GM21825 (cell line): ENCODE measurements around the gene NR2F6.

Experiments used
- ATAC-seq: cut with Tn5 transposase; IDR thresholded peaks from one replicate; pipeline ENCODE4 v1.9.1; 2021; ENCODE audit warnings: mild to moderate bottlenecking, moderate library complexity; ENCODE audit not compliant: unreplicated experiment

Gene NR2F6

GRCh38 chr19:17240826-17241399 lies 4.8 kb downstream of the NR2F6 start:
- no peak for ATAC-seq

DNA sequence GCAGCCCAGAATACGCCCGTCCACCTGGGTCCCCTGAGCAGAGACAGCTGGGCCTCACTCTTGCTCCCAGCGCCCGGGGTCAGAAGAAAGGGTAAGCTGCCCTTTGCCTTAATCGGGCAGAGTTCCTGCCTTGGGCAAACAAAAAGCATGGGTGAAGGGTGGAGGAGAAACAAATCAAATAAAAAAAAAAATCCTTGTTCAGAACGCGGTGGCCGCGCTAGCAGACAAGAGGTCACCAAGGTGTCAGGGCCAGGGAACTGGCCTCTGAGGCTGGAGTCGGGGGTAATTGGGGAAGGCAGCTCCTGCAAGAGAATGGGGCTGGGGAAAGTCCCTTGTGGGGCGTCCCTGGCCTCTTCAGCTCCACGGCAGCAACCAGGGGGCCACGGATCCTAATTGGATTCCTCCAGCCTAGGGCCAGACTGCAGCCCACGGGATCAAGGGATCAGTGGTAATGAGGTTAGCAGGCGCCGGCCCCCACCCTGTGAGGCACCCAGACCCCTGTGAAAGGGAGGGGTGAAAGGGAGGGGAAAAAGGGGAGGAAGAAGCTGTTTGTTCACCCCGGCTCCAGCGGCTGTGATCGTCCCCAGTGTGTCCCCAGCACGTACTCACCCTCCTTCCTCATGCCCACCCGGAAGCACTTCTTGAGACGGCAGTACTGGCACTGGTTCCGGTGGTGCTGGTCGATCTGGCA lies 5.5 kb downstream of the NR2F6 start:
- no peak for ATAC-seq

DNA sequence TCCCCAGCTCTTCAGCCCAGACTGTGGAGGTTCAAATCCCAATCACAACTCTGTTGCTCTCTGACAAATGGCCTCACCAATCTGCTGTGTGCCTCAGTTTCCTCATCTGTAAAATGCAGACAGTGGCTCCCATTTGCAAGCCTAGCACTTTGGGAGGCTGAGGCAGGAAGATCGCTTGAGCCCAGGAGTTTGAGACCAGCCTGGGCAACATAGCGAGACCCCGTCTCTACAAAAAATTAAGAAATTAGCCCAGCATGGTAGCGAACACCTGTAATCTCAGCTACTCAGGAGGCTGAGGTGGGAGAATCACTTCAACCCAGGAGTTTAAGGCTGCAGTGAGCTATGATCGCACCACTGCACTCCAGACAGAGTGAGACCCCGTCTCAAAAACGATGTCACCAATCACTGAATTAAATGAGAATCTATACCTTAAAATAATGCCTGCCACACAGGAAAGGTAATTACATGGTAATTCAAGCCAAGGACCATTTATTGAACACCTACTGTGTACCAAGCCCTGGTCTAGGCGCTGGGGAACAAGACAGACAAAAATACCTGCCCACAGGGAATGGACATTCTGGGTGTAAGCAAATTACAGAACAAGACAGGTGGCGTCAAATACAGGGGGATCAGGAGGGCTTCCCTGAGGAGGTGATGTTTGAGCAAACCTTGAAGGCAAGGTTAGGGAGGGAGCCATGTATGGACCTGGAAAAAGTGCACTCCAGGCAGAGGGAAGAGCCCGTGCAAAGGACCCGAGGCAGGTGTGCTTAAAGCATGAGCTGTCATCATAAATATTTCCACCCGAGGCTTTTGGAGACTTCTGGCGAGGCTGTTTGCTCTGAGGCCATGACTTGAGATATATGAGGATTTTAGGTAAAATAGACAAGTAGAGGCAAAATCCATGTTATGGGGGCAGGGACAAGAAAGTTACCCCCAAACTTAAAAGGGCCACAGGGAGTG lies 7.7 kb downstream of the NR2F6 start:
- no peak for ATAC-seq

- ATAC-seq = no peak
These were observed 8.7 kb downstream of the NR2F6 start for GRCh38 chr19:17236811-17237543.

DNA sequence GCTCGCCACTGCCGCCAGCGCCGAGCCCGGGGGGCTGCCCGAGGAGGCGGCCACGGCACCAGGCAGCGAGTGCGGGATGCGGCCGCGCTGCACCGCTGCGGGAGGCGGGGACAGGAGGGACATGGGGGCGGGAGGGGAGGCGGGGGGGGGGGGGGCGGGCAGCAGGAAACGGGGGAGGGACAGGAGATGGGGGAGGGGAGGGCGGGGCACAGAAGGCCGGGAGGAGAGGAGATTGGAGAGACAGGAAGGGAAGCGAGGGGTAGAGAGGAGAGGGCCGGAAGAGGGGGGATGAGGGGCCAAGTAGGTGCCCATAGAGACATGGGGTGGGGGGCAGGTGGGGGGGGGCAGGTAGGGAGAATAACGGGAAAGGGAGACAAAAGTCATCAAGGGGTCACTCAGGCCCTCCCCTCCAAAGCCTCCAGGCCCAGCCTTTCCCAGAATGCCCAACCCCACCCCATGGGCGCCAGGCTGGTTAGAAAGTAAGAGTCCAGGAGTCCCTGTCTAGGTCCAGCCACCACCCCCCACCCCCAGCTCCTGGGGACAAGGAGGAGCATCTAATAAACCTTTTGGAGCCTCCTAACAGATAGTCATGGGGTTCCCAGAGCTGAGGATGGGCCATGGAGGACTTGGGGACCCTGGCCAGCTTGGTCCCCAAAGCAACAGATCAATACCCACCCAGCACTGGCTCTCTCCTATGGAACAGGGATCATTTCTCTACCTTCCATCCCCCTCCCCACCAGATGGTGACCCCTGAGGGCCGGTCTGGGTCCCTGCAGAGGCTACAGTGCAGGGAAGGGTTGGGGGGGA lies 9.5 kb downstream of the NR2F6 start:
- no peak for ATAC-seq

- ATAC-seq = peak; percentile 62
These were observed 10.3 kb downstream of the NR2F6 start for GRCh38 chr19:17235300-17235970.

GRCh38 chr19:17234911-17235299 lies 10.8 kb downstream of the NR2F6 start:
- peak; percentile 30 for ATAC-seq

DNA sequence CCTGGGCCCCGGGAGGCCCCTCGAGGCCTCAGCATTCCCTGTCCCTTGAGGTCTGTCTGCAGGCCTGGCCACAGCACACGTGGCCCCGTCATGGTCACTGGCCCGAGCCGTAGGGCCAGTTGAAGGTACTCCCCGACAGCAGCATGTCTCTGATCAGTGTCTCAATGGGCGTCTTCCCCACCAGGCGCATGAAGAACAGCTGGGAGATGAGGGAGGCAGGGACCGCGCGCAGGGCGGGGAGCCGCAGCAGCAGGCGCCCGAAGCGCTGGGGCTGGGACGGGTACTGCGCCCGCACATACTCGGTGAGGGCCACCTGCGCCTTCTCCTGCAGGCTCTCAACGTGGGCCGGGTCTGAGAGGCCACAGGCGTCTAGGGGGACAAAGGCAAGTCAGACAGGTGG lies 13.5 kb downstream of the NR2F6 start:
- ATAC-seq = no peak

GRCh38 chr19:17229890-17230289 lies 15.8 kb downstream of the NR2F6 start:
- no peak for ATAC-seq

GRCh38 chr19:17227798-17228367 lies 17.8 kb downstream of the NR2F6 start:
- no peak for ATAC-seq

DNA sequence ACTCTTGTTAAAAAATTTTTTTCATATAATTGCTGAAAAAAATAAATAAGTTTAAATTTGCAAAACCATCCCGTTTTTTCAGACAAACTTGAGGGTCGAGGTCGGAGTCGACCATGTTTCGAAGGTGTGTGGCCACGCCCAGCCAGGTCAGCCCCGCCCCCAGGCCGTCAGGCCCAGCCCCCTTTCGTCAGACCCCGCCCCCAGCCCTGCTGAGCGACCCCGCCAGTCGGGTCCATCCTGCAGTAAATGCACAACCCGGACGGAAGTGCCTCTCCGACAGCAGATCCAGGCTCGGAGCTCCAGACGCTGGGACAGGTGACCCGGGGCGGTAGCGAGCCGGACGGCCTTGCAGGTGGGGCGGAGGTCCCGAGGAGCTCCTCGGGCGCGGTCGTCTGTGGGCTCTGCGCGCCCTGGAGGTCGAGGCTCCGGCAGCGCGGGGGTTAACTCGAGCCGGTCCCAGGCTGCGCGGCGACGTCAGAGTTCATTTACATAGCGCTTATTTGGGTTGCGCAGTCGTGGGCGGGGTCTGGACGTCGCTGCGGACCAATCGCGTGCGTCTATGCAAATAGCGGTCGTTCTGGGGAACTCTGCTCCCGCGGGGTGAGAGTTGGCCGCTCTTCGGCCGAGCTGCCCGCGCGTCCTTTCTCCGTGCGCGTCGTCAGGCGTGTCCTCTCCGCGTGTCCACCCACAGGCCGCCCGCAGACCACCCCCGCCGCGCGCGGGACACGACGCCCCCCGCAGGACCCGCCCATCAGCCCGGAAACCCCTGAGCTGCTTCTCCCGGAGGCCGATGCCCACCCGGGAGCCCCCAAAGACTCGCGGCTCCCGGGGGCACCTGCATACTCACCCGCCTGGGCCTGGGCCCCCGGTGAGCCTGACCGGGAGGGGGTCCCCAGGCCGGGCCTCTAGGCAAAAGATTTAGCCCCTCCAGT lies 19.5 kb downstream of the NR2F6 start, which contains the start of gene OCEL1:
TSS of gene OCEL1 (plus strand) at position 225 of the 932 bp plus-strand sequence. CDS start at position 247, 22 bp downstream.
- ATAC-seq = peak; percentile 82

DNA sequence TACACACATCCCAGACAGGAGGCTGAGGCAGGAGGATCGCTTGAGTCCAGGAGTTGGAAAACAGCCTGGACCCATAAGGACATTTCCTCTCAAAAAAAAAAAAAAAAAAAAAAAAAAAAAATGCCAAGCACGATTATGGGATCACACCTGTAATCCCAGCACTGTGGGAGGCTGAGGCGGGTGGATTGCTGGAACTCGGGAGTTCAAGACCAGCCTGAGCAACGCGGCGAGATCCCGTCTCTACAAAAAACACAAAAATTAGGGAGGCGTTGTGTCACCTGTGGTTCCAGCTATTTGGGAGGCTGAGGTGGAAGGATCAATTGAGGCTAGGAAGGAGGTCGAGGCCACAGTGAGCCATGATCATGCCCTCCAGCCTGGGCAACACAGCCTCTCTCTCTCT lies 20.7 kb downstream of the NR2F6 start:
- no peak for ATAC-seq

GRCh38 chr19:17220207-17220758 lies 25.4 kb downstream of the NR2F6 start:
- no peak for ATAC-seq

DNA sequence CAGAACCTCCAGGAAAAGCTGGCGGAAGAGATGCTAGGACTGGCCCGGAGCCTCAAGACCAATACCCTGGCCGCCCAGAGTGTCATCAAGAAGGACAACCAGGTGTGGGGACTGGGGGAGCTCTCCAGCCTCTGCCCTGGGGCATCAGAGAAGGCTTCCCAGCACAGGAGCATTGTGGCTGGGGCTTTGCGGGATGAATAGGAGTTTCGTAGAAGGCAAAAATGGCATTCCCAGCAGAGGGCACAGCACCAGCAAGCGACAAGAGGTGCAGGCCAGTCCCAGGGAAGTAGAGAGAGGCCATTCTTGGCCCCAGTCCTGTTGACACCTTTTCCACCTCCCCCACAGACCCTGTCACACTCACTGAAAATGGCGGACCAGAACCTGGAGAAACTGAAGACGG lies 26.4 kb downstream of the NR2F6 start:
- ATAC-seq = no peak

GRCh38 chr19:17216058-17216670 lies 29.6 kb downstream of the NR2F6 start:
- ATAC-seq = no peak

- ATAC-seq = peak; percentile 71
These were observed 30.4 kb downstream of the NR2F6 start, which contains the start of gene USE1 for GRCh38 chr19:17215127-17215971. Gene USE1 (plus strand): TSS chr19:17215357. CDS start chr19:17215406, 49 bp downstream.
